ENCODE data around the gene GPRC6A. TPM values are rescaled to one million over a fixed set of nuclear protein-coding genes. Genes with fewer than 3 reads are reported as not detected.

The GPRC6A gene
- total and polyA plus RNA-seq, 10 of the 15 experiments (the other 5 are each of a cell fraction or from before 2014, with no cell fraction given): not detected

GRCh38 chr6:116764629-116764960 is 64.3 kb downstream of the GPRC6A start (continued):
- TF ChIP-seq ZBTB4 (CRISPR knock-in tag; IDR thresholded peaks at IDR 0.05) (no peak), E2F4 (IDR thresholded peaks at IDR 0.05; ENCODE audit: low read depth, low read length) (no peak), SIX5 (IDR thresholded peaks at IDR 0.05; ENCODE audit: low read depth, low read length, severe bottlenecking) (no peak), E4F1 (IDR thresholded peaks at IDR 0.05; ENCODE audit: borderline replicate concordance, partially characterized antibody) (no peak), CHD1 (IDR thresholded peaks at IDR 0.05; ENCODE audit: low read depth, low read length) (no peak), IKZF2 (IDR thresholded peaks at IDR 0.05) (no peak), ETV6 (conservative IDR thresholded peaks at IDR 0.05 in 1 of 2, IDR thresholded peaks at IDR 0.05 in 1 of 2; ENCODE audit: borderline replicate concordance in 1 of 2, low read depth in 1 of 2) (no peak)
